ENCODE measurements around the gene CLMN.

CLMN gene

GRCh38 chr14:95319312-95320077, at the start of gene CLMN:
Gene CLMN, minus strand, starts transcription at chr14:95319908. Its CDS starts 116 bp downstream, at chr14:95319792.
- DNase-seq = peak; percentile 47

DNA sequence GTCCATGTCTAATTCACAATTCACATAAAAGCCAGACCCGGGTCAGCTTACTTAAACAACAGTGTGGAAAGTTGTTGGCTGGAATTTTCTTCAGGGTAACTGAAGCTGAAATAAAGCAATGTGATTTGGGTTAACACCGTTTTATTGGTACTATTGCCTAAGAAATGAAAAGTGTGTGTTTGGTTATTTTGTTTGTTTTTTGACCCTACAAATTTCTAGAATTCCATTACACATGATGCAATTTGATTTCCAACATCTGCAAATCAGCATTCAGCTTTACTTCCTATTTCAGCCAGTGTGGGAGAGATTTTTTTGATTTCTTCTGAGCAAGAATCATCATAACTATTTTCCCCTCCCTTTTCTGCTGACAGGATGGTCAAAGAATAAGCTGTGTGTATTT, 45.7 kb upstream of the CLMN start:
- DNase-seq = no peak

- no peak for DNase-seq
These were observed 44.9 kb upstream of the CLMN start for GRCh38 chr14:95364481-95365209.

DNA sequence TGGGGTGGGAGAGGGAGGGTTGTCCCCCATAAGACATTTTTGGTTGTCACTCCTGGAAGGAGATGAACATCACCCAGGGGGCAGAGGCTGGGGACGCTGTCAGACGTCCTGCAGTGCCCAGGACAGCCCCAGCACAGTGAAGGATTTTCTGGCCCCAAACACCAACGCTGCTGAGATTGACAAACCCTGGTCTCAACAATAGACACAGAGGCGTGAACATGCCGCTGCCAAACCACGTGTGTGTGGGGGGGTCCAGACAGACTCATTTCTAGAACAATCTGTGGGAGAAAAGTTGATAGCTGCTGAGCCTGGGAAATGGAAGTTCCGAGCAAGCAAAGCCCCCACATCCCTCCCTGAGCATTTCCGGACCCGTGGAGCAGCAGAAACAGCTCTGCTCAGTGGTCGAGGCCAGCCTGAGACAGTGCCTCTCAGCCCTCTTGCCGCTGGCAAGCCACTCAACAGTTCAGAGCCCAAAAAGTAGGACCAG, 43.8 kb upstream of the CLMN start:
- no peak for DNase-seq

DNA sequence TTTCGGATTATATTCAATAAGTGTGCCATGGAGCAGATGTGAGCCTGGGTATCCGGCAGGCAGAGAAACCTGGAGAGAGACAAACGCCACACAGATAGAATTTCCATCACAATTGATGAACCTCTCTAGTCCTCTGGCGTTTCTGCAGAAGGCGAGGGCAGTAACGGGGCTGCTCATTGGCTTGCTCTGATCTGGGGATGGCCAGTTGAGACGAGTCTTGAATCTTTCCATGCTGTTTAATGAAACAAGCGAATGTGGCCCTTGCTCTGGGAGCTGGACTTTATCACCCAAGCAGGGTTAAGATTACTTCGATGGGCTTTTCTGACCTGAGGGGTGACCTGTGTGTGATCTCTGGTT, 42.4 kb upstream of the CLMN start:
- DNase-seq = no peak

DNA sequence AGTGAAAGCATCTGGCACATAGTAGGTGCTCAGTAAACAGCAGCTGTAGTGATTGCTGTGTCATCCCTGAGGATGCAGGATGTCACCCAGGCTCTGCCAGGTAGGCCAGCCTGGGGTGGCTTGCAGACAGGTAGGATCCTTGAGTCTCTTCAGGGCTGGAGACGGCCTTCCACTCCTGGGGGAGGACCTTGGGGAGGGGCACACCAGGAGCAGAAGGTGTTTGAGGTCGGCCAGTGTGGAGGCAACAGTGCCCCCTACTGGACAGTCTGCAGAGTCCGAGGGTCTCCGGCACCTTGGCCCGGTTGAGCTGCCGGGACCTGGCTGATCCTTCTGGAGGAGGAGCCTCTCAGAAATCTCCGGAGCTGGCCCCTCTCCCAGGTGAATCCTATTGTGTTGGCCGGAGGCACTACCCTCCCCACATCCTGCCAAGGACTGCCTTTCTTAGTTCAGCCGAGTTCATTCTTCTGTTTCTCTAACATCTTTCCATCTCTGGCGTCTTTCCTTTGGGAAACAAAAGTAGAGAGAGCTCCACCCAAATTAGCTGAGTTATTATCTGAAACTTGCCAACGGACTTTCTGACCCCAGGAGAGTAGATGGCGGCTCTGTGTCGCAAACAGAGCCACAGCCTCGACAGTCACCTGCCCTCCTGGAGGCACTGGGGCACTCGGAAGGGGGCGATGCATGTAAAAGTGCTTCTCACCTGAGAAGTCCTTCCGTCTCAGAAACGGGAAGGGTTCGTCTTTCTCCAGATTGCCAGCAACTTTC, 41.8 kb upstream of the CLMN start:
- DNase-seq = peak; percentile 34

- no peak for DNase-seq
These were observed 41.1 kb upstream of the CLMN start for GRCh38 chr14:95360828-95361227.

DNA sequence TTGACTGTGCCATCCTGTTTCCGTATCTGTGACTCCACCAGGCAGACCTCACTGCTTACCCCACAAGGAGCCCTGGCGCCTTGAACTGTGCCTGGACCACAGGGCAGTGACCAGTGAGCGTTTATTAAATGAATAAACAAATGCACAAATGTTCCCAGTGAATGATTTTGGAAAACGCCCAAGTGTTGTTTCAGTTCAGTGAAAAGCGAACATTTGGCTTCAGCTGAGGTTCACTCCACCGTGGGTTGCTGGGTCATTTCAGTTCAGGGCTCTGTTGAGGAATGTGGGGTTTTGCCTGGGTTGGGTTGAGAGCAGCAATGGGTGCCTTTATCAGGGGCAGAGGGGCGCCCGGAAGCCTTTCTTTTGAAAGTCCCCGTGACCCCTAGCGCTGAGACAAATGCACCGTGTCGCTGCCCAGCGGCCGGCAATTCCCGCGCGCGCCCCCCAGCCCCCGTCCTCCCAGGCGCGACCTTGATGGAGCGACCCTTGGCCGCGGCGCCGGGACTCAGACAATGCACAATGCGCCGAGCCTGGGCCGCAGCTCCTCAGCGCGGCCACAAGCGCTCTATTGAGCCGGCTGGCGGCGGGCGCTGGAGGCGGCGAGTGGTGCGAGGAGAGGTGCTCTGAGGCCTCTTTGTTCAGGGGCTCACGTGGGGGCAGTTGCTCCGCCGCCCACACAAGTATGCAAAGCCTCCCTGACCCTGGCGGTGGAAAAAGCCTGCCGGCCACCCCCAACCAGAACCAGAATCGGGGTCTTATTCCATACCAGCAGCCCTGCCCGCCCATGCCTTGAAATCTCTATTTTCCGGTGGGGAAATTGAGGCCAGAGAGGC, 40.5 kb upstream of the CLMN start:
- no peak for DNase-seq

- no peak for DNase-seq
These were observed 36.6 kb upstream of the CLMN start for GRCh38 chr14:95356245-95356869.

DNA sequence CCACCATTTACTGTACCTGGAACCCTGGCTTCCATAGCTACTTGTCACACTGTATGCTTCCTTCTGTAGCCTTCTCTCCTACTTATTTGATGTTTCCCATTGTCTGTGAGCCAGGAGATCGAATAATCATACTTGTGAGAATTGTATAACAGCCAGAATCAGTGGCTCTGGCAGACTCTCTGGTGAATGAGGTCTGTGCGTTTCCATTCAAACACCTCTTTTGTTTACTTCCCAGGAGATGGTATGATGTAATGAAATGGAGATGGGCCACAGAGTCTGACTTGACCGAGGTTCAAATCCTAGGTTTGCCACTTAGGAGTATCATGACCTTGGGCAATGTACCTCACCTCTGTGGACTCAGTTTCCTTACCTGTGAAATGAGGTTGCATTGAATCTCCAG, 35.7 kb upstream of the CLMN start:
- DNase-seq = no peak

- no peak for DNase-seq
These were observed 35.1 kb upstream of the CLMN start for GRCh38 chr14:95354834-95355233.

DNA sequence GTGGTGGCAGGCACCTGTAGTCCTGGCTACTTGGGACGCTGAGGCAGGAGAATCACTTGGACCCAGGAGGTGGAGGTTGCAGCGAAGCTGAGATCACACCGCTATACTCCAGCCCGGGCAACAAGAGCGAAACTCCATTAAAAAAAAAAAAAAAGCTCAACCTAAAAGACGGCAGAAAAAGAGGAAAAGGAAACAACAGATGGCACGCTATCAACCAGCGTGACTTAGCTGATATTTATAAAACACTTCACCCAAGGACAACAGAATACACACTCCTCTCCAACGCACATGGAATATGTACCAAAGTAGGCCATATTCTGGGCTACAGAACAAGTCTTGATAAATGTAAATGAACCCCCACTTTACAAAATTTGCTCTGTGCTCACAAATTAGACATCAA, 34.0 kb upstream of the CLMN start:
- no peak for DNase-seq

GRCh38 chr14:95353007-95353406, 33.3 kb upstream of the CLMN start:
- DNase-seq = no peak

DNA sequence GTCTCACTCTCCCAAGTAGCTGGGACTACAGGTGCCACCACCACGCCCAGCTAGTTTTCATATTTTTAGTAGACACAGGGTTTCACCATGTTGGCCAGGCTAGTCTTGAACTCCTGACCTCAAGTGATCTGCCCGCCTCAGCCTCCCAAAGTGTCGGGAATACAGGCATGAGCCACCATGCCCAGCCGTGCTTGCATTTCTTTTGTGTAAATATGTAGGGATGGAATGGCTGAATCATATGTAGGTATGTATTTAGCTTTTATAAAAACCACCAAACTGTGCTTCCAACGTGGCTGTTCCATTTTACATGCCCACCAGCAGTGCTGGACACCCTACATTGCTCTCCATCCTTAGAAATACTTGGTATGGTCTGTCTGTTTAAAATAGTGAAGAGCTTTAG, 32.8 kb upstream of the CLMN start:
- DNase-seq = no peak

- DNase-seq = no peak
These were observed 29.5 kb upstream of the CLMN start for GRCh38 chr14:95349241-95349640.

DNA sequence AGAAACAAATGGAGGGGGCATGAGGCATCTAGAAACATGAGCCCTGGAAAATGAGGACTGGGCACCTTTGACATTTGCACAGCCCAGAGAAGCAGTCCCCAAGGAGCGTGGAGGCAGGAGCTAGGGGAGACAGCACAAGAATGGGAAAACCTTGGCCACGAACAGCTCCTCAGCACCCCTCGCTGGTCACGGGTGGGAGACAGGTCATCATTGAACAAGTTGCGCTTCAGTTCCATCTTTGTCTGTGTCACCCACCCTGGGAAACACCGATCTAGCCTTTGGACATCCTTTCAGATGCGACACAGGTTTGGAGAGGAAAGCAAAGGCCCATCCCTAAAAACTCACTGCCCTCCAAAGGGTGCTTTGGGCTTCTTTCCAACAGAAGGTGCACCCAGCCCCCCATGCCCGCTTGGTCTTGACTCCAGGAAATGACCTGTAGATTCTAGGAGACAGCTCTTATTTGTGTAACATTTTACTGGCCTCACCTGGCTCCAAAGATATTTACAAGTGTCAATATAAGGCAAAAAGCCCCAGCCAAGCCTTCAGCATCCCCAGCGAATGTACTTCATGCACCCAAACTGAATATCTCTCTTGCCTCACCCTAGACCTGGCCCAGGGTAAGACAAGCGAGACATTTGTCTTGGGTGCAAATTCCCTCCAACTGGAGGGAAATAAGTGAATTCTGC, 28.8 kb upstream of the CLMN start:
- DNase-seq = no peak

DNA sequence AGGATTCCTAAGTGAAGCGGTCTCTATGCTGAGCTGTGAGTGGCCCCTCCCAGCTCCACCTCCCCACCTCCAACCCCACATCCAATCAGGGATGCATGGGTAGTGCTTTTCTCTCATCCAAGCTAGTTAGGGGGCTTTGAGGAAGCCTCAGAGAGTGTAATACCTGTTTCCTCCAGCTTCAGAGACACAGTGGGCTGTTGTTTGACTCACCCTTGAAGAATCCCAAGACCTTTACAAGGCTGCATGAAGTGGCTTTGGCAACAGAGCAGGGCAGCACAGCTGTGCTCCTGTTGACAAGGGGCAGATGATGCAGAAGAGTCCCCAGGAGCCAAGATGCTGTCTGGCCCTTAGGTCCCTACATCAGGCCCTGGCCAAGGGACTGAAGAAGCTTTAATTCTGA, 27.1 kb upstream of the CLMN start:
- no peak for DNase-seq

DNA sequence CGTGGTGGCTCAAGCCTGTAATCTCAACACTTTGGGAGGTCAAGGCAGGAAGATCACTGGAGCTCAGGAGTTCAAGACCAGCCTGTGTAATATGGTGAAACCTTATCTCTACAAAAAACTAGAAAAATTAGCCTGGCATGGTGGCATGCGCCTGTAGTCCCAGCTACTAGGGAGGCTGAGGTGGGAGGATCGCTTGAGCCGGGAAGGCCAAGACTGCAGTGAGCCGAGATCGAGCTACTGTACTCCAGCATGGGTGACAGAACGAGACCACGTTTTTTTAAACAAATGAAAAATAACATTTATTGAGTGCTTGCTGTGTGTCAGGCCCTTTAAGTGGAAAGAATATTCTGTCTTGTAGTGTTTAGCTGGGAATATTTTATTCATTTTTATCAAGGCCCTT, 26.6 kb upstream of the CLMN start:
- no peak for DNase-seq

DNA sequence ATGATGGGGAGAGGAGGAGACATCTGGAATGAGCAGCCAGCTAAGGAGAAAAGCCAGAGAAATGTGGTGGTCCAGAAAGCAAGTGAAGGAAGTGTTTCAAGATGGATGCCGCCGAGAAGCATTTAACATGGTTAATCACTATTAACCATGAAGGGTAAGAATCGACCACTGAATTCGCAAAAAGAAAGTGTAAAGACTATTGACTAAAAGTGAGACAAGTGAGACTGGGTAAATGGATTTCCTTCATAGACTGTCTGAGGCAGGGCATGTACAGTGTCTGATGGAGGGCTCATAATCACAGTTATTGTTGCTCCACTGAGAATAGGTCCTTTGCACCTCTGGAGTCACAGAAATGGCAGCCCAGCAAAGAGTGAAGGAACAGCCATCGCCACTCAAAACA, 25.3 kb upstream of the CLMN start:
- DNase-seq = no peak

- DNase-seq = no peak
These were observed 24.8 kb upstream of the CLMN start for GRCh38 chr14:95344536-95344935.

DNA sequence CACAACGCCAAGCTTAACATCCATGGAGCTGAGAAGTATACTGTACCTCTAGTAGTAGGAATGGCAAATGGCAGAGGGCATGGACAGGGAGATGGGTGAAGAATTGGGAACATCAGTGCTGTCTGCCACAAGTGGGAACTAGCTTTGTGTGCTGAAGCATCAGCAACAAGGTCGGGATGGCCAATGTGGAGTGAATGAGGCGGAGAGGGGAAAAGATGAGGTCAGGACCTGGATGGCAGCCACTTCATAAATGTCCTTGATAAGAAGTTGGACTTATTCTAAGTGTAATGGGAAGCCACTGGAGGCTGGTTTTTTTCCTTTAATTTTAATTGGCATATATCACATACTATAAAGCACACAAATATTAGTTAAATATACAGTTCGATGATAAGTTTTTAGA, 21.9 kb upstream of the CLMN start:
- DNase-seq = no peak

DNA sequence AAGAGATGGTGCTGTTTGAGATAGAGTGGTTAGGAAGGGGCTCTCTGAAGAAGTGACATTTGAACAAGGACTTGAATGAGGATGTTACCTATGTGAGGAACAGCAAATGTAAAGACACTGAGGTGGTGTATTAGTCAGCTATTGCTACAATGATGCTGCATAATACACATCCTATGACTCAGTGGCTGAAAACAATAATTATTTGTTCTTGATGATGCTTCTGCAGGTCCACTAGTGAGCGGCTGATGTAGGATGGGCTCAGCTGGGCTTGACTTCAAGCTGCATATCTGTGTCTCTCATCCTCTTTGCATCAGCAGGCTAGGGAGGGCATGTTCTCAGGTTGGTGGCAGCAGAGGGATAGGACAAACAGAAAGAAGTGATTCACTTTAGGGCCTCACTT, 21.4 kb upstream of the CLMN start:
- no peak for DNase-seq
